ENCODE results near the gene ZNF518A.
"Not testable (repeated sequence)": the region's sequence is repeated elsewhere in the genome, so short reads cannot be mapped to it uniquely, and the experiment has no call there.

The ZNF518A gene

DNA sequence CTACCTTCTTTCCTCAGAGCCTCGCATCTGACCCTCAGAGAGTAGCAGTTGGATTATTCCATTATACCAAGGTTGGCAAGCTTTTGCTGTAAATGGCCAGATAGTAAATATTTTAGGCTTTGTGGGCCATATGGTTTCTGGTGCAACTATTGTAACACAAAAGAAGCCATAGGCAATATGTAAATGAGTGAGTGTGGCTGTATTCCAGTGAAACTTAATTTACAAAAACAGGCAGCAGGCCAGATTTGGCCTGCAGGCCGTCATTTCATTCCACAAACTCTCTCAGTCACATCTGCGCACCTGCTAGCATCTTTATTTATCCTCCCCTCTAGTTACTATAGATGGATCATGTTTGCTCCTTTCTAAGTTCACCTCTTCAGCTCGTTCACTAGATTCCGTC, 6.7 kb downstream of the ZNF518A start:
- DNase-seq (ENCODE audit: low read depth in 3 of 3, low spot score in 1 of 3): no peak

DNA sequence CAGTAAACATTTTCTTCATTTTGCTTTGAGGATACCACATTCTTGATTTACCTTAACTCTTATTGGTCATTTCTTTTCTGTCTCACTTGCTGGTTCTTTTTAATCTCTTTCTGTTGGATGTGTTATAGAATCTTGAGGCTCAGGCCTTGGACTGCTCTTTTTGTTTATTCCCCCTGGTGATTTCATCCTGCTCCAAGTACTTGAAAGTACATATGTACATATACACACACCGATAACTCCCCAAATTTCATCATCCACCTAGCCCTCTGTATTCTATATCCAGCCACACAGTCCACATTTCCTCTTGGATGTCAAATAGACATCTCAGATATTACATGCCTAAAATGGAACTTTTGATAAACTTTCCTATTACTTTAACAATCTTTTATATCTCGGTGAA, 7.5 kb downstream of the ZNF518A start:
- no peak for DNase-seq (ENCODE audit: low read depth in 3 of 3, low spot score in 1 of 3)

- DNase-seq (ENCODE audit: low read depth in 3 of 3, low spot score in 1 of 3): no peak
These were observed 8.0 kb downstream of the ZNF518A start for GRCh38 chr10:96138102-96138501.

DNA sequence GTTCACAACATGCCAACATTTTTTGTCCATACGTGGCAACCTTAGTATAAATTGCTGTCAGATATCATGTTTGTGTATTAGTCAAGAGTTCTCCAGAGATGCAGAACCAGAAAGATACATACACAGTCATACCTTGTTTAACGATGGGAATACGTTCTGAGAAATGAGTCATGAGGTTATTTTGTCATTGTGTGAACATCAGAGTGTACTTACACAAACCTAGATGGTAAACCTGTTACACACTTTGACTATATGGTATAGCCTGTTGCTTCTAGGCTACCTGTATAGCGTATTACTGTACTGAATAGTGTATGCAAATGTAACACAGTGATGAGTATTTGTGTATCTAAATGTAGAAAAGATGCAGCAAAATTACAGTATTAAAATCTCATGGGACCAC, 22.3 kb downstream of the ZNF518A start:
- DNase-seq (ENCODE audit: low read depth in 3 of 3, low spot score in 1 of 3): no peak

DNA sequence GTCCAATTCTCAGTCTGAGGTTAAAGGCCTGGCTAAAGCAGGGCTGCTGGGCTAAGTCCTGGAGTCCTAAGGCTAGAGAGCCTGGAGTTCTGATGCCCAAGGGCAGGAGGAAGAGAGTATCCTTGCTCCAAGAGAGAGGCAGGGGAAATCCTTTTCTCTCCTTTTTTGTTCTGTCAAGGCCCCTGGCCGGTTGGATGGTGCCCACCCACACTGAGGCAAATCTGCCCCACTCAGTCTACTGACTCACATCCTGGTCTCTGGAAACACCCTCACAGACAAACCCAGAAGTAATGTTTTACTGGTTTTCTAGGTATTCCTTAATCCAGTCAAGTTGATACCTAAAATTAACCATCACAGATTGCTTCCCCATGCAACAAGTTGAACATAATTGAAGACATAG, 23.0 kb downstream of the ZNF518A start:
- DNase-seq (ENCODE audit: low read depth in 3 of 3, low spot score in 1 of 3): no peak

GRCh38 chr10:96165726-96166125, 35.6 kb downstream of the ZNF518A start:
- no peak for DNase-seq (ENCODE audit: low read depth in 3 of 3, low spot score in 1 of 3)

GRCh38 chr10:96168546-96168945, 38.4 kb downstream of the ZNF518A start:
- DNase-seq (ENCODE audit: low read depth in 3 of 3, low spot score in 1 of 3): no peak

- DNase-seq (ENCODE audit: low read depth in 3 of 3, low spot score in 1 of 3): no peak
These were observed 40.1 kb downstream of the ZNF518A start for GRCh38 chr10:96170230-96170629.

GRCh38 chr10:96172666-96173065, 42.6 kb downstream of the ZNF518A start:
- no peak for DNase-seq (ENCODE audit: low read depth in 3 of 3, low spot score in 1 of 3)

- no peak for DNase-seq (ENCODE audit: low read depth in 3 of 3, low spot score in 1 of 3)
These were observed 46.9 kb downstream of the ZNF518A start for GRCh38 chr10:96176985-96177384.

- DNase-seq (ENCODE audit: low read depth in 3 of 3, low spot score in 1 of 3): no peak
These were observed 58.3 kb downstream of the ZNF518A start for GRCh38 chr10:96188421-96188820.

DNA sequence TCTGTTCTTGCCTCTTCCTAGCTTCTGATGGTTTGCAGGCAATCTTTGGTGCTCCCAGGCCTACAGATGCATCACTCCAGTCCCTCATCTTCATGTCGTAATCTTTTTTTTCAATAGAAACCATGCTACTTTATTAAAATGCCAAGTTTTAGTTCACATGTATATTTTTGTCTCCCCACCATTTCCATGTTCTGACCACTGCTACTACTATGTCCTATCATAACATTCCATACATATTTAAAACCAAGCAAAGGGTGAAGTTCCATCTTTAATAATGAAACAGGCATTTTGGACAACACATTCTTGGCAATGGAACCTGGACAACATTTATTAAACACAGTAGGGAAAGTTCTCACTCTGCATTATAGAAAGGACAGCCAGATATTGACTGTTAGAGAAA, 58.8 kb downstream of the ZNF518A start:
- DNase-seq (ENCODE audit: low read depth in 3 of 3, low spot score in 1 of 3): no peak

- not testable (repeated sequence) for DNase-seq (ENCODE audit: low read depth in 3 of 3, low spot score in 1 of 3)
These were observed 59.4 kb downstream of the ZNF518A start for GRCh38 chr10:96189505-96189904.

DNA sequence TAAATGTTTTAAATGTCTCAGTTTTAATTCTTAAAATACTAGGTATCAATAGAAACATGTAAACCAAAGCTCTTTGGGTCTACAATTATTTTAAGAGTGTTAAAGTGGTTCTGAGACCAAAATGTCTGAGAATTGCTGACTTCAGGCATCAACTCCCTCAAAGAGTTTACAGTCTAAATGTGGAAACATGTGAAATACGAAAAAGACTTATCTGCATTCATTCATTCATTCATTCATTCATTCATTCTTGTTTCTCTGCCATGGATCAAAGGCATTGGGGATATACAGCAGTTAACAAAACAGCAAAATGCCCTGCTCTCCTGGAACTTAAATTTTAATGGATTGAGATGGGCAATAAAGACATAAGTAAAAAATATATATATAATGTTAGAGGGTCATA, 71.4 kb downstream of the ZNF518A start:
- DNase-seq (ENCODE audit: low read depth in 3 of 3, low spot score in 1 of 3): no peak

DNA sequence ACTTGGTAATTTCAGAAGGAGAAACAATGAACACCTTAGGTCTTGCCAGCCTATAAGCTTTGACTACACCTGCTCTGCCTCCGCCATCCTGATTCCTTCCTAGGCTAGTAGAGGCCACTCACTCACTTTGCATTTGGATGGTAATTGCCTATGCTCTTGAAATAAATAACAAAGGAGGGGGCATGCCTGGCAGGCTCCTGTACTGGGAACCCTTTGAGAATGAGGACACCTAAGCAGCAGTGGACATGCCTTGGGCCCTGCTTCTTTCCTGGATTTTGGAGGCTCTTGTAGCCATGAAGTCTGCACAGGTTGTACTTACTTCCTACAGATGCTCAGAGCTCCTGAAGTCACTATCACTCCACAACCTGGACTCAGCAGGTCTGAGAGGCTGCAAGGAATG, 75.5 kb downstream of the ZNF518A start:
- DNase-seq (ENCODE audit: low read depth in 3 of 3, low spot score in 1 of 3): no peak

DNA sequence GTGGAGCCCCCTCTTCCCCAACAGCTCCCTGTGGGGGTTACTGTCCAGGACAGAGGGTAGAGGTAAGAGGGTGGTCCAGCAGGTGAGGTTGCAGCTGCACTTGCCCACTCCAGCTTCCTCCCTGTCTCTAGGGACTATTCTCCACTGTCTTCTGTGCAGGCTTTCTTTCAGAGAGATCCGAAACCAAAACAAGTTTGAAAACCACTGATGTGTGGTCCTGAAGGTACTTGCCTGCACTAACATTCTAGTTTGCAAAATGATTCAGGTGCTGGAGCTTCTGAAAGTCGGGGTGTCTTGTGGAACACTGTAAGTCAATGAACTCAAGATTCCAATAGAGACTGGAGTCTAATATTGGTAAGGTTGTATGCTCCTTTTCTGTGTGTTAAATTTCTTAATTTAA, 78.2 kb downstream of the ZNF518A start:
- no peak for DNase-seq (ENCODE audit: low read depth in 3 of 3, low spot score in 1 of 3)

- no peak for DNase-seq (ENCODE audit: low read depth in 3 of 3, low spot score in 1 of 3)
These were observed 78.8 kb downstream of the ZNF518A start for GRCh38 chr10:96208946-96209345.

- no peak for DNase-seq (ENCODE audit: low read depth in 3 of 3, low spot score in 1 of 3)
These were observed 81.7 kb downstream of the ZNF518A start for GRCh38 chr10:96211764-96212163.

DNA sequence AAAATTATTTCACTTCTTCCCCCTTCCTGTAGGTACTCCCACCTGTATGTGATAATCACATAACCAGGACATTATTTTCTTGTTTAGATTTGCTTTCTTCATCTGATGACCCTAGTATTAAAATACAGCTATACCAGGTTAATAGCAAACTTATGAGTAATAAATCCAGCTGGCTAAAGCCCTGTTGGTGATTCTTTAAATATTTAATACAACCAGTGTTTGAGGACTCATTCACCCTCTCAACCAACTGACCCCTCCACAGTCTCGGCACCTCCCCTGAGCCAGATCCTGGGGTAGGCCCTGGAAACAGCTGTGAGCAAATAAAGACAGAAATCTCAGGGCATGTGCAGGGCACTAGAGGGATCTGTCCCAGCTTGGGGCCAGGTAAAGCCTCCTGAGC, 82.8 kb downstream of the ZNF518A start:
- no peak for DNase-seq (ENCODE audit: low read depth in 3 of 3, low spot score in 1 of 3)
